ENCODE data around the gene DLGAP3.
A peak's percentile ranks its signal among the peaks of the same experiment; 100 is the strongest.

DLGAP3 gene

DNA sequence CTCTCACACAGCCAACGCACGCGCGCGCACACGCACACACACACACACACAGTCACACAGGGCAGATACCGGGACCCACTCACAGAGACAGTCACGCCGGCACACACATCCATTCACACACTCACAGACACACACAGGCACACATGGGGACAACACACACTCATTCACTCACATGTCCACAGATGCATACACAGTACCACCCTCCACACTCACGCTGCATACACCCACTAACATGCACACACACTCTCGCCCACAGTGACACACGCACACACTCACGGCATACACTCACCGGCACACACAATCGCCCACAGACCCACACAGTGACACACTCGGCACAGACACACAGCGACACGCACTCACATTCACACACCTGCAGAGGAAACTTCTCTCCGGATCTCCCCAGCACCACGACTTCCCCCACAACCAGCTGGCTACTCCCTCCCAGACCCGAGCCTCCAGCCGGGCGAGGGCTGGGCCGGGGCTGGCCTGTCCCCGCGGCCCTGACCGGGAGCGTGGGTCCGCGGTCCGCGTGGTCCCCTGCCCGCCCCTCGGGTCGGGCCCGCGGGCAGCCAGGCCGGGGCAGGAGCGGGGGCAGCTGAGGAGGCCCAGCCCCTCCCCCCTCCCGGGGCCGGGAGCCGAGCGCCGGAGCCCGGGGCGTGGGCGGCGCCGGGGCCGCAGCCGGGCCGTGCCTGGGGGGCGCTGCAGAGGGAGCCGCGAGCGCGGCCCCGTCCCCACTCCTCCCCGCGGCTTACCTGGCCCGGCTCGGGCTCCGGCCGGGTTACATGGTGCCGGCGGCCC, 552 bp downstream of the DLGAP3 start:
- no peak for DNase-seq

DNA sequence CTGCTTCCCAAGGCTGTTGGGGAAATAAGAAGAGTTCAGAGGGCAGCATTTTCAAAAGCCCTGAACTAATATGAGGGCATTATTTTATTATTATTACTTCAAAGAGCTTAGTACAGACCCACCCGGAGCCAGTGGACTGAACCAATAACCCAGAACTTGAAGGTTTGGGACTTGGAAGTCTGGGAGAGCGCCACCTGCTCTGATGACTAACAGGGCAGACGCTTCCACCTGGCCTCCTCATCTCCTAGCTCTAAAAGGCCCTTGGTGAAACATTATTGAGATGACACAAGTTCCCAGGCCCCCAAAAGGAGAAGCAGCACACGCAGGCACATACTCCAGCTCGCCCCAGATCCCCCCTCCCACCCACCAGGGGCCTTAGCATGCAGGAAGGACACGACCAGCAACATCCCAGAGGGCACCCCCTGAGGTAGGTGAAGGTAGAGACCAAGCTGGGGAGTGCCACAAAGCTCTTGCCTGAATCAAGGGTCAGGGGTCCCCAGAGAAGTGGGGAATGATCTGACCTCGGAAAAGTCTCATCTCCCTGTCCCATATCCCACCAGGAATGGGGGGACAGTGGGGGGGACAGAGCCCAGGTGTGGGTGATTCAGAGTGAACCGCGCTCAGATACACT, 1.3 kb downstream of the DLGAP3 start:
- DNase-seq: no peak

DNA sequence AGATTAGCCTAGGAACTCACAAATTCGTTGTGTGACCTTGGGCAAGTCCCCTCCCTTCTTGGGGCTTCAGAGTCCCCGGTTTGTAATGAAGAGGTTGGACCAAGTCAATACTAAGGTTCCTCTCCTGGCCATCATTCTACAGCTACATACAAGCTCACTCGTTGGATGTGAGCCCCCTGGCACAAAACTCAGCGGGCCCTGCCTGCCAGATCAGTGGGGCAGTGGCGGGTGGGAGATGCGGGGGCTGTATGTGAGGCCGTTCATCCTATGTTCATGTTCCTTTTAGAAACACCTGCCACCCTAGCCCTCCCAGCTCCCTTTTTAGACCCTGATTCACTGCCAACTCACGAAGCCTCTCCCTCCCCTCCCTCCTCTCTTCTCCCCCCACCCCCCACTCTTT, 2.1 kb downstream of the DLGAP3 start:
- no peak for DNase-seq

DNA sequence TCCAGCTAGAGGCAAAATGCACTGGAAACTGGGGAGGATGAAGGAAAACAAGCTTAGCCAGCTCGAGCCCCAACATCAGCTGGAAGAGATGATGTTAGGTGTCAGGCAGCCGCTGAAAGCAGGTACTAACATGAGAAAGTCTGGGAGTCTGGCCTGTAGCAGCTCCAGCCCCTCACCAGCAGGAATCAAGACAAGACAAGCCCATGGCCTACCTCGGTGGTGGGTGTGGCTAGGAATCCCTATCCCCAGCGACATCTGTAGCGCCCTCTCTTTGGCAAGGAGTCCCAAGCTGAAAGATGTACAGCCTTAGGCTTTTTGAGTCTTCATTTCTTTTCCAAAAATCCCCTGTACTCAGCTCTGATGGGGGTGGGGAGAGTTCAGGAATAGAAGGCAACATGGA, 2.6 kb downstream of the DLGAP3 start:
- DNase-seq: no peak

DNA sequence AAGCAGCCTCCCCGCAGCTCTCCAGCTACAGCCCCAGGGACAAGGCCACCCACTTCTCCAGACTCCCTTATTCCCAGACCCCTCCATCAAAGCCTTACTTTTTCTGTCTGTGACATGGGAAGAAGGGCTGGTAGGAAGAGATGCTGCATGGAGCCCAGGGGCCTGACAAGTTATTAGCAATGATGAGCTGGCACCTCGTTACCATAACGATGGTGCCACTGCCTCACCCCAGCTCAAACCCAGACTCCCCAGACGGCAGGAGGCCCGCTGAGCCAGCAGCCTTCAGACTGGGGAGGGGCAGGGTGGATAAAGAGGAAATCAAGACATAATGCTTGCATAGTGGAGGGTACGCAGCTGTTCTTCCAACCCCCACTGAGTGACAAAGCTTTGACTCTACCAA, 3.3 kb downstream of the DLGAP3 start:
- no peak for DNase-seq

DNA sequence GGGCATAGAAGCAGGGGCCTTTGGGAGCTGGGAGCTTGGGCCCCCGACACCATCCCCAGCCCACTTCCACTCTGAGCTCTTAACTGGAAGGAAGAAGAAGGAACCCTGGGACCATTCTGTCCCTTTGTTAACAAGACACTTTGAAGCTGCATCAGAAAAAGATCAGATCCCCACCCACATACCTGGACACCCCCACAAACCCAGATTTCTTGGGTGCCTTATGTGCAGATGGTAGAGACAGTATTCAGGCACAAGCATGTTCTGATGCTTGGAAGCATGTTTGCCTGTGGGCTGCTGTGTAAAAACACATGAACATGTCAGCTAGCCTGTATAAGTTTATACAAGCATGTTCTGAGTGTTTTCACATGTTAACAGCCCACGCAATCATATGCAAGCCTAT, 3.7 kb downstream of the DLGAP3 start:
- no peak for DNase-seq

DNA sequence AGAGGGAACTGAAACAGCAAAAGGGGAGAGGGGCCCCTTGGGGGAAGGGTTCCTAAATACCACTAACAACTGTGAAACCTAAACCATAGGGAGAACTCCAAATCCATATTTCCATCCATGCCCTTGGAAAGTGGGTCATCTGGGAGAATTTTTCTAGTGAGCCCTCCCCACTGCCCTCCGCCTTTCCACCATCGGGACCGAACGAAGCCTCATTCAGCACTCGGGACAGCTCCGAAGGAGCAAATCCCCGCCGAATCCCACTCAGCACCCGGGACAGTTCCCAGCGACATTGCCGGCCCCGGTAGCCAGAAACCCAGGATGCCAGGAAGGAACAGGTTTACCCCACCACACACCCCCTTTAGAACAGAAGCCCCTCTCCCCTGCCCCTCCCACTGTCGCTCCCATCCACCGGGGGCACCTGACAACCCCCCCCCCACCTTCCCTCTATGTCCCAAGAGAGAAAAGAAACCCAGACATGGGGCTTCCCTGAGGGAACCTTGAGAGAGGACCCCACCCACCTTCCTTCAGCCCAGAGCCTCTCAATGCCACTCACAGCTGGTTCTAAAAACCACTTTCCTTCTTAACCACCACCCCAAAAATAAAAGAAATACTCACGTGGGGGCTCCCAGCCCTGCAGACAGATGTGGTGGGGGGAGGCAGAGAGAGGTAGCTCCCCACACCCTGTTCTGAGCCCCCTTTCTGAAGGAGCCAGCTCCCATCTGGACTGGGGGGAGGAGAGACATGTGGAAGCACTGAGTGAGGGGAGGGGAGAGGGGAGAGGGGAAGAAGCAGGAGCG, 4.5 kb downstream of the DLGAP3 start:
- peak; percentile 54 for DNase-seq

DNA sequence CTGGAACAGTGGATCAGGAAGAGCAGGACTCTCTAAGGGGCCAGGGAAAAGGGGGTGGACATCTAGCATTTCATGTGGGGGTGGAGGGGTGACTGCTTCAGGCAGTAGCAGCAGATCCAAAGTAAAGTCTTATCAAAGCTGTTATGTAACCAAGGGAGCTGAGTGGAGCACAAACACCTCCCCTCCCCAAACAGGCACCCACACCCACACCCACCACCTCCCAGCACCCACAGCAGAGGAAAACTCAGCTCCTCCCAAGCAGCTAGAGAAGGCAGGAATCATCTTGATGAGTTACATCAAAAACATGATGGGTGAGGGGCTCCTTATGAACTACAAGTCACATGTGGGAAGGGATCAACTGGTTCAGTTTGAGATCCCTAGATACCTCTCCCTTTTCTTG, 6.0 kb downstream of the DLGAP3 start:
- DNase-seq: no peak

DNA sequence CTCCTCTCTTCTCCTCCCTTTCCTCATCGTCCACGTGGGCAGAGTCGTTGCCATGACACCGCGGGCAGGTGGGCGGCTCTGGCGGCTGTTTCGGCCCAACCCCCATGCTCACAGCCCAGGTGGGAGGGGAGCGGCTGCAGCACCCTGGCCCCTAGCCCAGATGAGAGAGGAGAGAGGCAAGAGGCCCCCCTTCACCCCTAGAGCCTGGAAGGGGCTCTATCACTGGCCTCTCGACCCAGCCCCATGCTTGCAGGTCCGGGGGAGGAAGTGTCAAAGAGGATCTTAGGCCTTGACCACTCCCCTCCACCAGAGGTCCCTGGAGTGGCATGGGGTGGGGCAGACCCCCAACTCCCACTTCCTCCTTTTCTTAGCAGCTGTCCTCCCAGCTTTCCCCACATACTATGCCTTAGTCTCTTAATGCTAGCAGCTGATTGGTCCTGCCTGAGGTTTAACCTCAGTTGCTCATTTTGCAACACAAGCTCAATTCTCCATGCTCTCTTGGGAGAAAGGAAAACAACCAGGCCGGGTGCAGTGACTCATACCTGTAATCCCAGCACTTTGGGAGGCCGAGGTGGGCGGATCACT, 10.4 kb downstream of the DLGAP3 start:
- no peak for DNase-seq

DNA sequence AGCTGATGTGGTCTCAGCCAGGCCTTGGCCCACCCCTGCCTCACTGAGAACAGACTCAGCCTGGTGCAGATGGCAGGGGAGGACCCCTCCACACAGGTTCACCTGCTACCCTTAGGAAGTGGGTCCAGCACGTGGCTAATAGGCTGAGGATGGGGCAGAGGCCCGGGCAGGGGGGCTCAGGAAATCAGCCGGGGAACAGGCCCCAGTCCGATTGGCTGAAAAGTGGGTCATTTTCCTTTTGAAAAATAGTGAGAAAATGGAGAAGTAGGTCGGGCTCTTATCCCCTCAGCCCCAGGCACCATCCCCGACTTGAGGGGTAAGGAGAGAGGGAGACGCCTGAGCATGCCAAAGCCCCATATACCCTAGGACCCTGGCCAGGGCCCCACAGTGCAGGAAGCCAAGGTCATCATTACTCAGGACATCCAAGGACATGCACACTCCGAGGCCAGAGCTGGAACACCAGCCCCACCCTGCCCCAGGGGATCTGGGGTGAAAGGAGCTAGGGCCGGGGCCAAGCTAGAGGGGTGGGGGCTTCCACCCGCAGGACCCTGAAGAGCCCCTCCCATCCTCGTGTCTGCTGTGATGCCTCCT, 11.0 kb downstream of the DLGAP3 start:
- no peak for DNase-seq

DNA sequence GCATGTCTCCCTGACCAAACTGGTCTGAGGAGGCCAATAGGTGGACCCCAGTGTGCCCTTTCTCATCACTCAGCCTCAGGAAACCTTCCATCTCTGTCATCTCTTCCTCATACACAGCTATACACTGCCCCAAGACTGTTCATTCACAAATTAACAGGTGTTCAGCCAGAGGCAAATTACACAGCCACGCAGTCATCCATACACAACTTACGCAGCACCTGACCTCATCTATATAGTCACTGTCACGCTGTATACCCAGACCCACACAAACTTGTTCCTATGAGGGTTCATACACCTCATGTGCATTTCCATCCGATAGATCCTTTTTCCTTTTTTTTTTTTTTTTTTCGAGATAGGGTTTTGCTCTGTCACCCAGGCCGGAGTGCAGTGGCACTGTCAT, 12.4 kb downstream of the DLGAP3 start:
- DNase-seq: no peak

DNA sequence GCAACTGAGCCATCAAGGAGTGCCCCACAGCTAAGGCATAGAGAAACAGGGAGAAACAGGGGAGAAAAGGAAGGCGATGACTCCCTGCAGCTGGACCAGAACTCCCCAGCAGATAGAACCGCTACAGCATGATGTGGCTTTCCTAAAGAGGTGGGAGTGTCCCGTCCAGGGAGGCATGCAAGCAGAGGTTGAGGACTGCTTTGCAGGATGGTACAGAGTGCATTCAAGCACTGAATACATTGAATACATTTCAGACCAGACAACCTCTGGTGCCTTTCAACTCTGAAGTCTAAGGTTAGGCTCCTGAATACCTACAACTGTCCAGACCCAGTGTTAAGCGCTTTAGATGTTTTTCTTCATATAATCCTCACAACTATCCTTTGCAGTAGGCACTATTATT, 13.3 kb downstream of the DLGAP3 start:
- no peak for DNase-seq

DNA sequence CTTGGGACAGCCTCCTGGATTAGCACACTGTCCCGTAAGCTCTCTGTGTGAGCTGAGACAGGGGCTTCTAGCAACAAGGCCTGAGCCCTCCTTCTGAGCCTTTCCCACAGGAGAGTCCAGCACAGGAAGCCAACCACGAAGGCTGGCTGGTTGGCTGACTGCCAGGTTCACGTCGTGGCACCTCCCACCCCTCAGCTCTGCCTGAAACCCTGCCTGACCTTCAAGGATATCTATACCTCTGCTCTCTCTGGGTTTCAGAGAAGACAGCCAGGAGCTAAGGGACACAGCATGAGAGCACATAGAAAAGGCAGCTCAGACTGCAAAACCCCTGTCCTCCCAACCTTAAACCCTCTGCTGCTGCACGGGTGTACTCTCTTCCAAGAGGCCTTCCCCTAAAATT, 13.9 kb downstream of the DLGAP3 start:
- no peak for DNase-seq

DNA sequence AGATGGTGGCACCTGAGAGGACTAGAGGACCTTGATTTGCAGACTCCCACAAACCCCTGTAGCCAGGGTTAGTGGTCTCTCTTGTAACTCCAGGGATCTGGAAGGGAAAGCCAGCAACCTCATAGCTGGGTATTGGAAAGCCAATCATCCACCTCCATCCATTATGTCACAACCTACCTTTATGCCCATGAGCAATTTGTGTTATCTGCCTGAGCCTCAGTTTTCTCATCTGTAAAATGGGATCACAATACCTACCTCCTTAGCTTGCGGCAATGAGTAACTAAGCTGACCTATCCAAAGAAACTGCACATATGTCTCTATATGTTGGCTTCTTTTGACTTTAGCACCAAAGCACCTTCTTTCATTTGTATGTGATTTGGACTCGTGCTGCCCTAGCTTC, 14.5 kb downstream of the DLGAP3 start:
- DNase-seq: no peak

DNA sequence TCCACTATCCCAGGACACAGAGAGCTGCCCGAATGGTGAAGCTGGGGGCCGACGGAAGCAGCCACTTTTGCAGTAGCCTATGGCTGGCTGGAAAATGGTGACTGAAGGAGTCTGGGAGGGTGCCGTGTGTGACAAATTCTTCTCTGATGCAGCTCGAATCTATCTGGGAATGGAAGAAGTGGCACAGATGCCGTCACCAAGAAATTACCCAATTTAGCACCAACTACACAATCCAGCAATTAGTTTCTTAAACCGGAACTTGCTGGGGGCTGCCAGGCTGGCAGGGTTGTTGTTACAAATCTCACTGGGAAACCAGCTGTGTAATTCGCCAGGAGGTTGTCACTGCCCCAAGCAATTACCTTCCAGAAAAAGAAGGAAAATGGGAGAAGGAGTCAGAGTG, 18.0 kb downstream of the DLGAP3 start:
- DNase-seq: no peak

DNA sequence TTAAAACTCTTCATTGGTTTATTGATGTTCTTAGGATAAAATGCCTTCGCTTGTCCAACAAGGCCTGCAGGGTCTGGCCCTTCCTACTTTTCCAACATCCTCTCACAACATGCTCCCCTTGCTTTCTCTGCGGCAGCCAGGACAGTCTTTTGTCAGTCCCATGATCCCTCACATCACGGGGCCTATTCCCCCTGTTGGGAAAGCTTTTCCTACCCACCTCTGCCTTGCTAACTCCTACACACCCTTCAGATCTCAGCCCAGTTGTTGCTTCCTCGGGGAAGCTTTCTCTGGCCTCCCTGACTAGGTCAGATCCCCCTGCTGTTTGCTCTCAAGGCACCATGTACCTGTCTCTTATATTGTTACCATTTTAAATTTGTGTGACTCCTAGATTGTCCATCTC, 19.0 kb downstream of the DLGAP3 start:
- no peak for DNase-seq

DNA sequence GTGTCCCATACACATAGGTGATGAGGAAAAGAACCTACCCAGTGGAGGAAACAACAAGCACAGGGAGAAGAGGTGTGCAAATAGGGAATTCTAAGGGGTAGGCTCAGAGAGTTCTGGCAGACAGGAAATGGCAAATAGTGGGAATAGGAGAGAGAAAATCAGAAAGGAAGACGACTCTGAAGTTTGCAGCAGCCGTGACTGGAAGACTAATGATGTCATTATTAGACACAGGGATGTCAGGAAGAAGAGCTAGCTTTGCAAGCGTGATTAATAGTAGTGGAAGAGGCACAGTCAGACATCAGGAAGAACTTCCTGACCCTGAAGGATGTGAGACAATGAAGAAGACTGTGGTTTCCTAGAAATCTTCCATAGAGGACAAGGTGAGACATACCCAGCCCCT, 21.1 kb downstream of the DLGAP3 start:
- no peak for DNase-seq

DNA sequence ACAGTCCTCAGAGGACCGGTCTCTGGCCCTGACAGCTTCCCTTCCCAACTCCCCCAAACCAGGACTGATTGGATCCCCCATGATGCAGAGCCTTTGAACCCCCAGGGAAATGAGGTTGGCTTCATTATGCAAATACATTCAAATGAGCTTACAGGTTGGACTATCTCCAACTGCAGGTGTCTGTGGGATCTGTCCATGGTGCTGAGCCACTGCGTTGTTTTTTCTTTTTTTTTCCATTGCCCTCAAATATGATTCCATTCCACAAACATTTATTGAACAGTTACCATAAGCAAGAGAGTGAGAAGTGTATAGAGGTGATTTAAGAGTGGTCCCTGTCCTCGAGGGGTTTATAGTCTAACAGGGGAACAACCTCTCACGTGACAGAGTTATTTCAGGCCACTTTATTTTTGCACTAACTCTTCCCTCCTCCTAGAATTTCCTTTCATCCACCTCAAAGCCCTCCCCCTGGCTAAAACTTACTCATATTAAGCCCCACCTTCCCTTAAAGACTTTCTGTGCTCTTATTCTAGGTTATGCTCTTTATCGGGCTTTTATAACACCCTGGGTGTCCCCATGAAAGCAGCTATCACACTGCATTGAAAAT, 21.9 kb downstream of the DLGAP3 start:
- no peak for DNase-seq

DNA sequence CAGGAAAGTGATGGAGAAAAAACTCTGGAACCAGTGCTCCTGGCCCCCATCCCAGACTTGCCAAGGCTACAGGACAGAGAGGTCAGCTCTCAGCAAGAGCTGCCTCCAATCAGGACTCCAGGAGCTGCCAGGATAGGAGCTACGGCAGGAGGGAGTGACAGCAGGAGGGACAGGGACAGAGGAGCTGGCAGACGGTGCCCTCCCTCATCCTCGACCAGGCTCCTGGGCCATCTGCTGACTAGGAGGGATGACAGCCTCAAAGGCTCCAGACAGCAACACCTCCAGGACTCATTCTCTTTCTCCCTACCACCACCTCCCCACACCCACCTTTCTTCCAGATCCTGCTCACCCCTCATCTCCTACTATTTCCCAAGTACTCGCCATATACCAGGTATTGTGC, 22.7 kb downstream of the DLGAP3 start:
- DNase-seq: no peak

DNA sequence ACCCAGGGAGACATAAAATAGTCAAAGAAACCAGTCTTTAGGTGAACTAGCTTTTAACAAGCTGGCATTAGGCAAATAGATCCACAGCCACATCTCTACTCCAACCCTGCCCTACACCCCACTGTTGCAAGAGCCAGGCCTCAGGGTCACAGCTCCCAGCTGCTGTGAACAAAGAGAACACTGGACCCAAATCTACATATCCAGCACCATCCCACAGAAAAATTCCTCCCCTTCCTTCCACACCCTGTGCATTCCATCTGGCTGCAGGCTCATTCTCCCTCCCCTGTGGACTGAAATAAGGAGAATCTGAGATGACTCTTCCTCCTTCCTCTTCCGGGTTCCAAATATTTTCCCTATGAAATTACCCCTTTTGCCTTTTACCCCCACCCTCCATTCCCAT, 23.2 kb downstream of the DLGAP3 start:
- DNase-seq: no peak

DNA sequence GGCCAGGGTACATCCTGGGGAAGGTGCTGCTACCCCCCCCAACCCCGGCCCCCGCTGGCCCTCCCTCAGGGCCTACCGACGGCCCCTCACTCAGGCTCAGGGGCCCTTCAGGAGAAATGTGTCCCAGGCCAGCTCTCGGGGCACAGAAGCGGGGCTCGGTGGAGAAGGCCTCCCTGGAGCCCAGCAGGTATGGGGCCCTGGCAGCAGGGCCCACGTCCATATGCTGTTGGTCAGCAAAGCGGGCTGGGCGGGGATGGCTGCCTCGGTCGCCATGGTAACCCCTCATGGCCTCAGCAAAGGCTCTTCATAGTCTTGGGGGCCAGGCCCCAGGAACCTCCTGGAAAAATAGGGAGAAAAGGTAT, 24.4 kb downstream of the DLGAP3 start:
- DNase-seq: no peak

DNA sequence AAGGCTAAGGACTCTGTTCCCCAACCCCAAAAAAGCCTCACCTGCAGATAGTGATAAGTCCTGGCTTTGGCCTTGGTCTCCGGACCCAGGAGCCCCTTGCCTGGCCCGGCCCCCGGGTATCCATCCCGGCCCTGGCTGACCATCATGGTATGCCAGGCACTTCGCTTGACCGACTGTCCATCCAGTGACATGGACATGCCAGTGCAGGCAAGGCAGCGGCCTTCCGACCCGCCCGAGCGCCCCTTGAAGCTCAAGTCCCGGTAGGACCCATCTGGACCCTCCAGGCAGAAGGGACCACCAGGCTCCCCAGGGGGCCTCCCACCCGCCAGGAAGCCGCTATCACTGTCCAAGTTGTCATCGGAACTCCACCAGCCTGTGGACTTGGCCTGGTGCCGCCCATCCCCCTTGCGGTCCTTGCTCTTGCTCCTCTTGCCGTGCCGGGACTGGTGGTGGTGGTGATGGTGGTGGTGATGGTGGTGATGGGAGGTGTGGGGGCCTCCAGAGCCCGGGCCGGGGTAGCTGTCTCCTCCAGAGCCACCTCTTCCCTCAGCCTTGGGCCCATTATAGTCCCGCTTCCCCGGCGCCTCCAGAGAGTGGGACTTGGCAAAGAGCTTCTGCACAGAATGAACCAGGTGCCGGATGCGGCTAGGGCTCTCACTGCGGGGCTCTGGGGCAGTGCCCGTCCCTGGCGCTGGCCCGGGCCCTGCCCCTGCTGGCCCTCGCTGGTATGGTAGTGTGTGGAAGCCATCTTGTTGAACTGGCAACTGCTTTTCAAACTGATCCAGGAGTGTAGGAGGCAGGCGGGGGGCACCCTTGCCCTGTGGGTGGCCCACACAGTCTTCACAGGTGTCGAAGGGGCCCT, 25.0 kb downstream of the DLGAP3 start:
- no peak for DNase-seq

Data from stimulated activated CD4-positive, alpha-beta T cell treated with anti-CD3 and anti-CD28 coated beads, Interleukin-4, amount 100 ng/mL, for 1 hour (primary cell).